ENCODE results near the gene RBM6.

GRCh38 chr3:50028346-50028745 lies 88.4 kb downstream of the RBM6 start:
- TF ChIP-seq, protein P1, sequence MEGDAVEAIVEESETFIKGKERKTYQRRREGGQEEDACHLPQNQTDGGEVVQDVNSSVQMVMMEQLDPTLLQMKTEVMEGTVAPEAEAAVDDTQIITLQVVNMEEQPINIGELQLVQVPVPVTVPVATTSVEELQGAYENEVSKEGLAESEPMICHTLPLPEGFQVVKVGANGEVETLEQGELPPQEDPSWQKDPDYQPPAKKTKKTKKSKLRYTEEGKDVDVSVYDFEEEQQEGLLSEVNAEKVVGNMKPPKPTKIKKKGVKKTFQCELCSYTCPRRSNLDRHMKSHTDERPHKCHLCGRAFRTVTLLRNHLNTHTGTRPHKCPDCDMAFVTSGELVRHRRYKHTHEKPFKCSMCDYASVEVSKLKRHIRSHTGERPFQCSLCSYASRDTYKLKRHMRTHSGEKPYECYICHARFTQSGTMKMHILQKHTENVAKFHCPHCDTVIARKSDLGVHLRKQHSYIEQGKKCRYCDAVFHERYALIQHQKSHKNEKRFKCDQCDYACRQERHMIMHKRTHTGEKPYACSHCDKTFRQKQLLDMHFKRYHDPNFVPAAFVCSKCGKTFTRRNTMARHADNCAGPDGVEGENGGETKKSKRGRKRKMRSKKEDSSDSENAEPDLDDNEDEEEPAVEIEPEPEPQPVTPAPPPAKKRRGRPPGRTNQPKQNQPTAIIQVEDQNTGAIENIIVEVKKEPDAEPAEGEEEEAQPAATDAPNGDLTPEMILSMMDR (IDR thresholded peaks at IDR 0.05): no peak
- no peak for TF ChIP-seq POLR2A (IDR thresholded peaks at IDR 0.05)

Measured in heart left ventricle (tissue), 13 donors.